ENCODE data around the gene VENTX. TPM values are rescaled to one million over a fixed set of nuclear protein-coding genes. Genes with fewer than 3 reads are reported as not detected.

VENTX gene
- polyA plus RNA-seq, 3 donors = 0.22 to 0.42 (median 0.33) TPM

DNA sequence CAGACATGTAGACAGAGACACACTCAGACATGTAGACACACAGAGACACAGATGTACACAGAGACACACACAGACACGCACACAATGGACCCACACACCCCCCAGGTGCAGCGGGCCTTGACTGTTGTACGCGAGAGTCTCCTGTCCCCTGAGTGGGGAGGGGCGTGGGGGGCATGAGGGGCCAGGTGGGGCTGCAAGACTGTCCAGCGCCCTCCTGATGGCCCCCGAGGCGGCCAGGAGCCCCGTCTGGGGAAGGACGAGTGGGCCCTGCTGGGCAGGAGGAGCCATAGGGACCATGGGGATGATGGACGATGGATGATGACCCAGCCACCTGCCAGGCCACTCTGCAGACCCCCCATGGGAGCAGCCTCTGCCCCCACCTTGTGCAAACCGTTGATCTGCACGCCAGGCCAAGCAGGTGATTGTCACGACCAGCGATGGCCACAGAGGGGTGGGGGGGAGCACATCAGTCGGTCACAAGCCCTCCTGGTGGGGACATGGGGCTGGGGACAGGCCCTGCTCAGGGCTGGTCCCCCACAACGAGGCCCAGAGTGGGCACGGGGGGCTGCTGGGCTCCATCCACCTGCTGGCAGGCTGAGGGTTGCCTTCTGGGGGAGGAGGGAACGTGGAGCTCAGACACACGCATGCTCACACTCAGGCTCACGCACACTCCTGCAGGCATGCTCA lies 11.6 kb downstream of the VENTX start:
- no peak for DNase-seq (ENCODE audit: extremely low read depth in 1 of 11, low read depth in 9 of 11, low spot score in 4 of 11)

DNA sequence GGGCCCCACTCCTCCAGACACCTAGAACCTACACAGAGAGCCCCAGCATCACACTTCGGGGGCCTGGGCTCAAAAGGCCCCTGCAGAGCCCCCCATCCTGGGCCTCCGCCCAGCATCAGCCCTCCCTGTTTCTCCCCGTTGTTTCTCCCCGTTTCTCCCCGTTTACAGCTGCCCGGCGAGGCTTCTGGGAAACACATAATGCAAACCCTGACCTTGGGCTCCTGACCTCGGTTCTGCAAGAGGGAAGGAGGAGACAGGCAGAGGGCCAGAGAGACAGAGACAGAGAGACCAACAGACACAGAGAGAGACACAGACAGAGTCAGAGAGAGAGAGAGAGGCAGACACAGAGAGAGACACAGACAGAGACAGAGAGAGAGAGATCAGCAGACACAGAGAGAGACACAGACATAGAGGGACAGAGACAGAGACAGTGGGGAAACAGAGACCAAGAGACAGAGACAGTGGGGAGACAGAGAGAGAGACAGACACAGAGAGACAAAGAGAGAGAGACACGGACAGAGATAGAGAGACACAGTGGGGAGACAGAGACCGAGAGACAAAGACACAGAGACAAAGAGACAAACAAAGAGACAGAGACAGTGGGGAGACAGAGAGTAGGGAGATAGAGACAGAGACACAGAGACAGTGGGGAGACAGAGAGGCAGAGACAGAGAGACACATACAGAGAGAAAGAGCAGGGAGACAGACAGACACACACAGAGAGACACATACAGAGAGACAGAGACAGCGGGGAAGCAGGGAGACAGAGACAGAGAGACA lies 12.5 kb downstream of the VENTX start:
- DNase-seq (ENCODE audit: extremely low read depth in 1 of 11, low read depth in 9 of 11, low spot score in 4 of 11) = no peak

DNA sequence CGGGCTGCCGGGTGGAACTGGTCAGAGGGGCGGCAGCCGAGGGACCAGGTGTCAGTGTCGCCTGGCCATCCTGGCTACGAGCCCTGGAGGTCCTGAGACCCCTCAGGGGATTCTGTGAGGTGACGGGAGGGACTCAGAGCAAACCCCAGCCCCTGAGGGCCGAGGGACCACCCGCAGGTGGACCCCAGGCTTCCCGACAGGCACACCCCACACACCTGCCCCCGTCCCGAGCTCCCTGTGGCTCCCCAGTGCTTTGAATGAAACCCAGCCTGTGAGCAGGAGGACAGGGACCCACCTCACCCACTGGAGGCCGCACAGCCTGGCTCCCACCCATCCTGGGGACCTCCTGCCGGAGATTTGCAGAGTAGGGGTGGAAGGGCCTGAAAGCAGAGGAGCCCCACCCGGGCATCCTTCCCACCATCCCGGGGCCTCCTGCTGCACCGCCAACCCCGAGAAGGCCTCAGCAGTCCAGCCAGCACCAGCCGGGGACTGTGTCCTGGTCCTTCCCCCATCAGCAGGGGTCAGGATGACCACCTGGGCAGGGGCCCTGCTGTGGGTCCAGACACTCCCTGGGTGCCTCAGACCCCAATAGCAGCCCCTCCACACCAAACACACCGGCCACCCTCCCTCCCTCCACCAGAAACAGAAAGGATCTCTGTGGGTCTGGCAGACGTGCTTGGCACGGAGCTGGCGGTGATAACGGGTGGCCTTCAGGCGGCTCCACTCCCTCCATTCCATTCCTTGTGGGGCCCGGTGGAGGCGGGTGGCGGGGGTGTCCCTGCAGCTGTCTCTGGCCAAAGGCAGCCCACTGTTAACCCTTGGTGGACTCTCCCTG lies 13.9 kb downstream of the VENTX start:
- DNase-seq (ENCODE audit: extremely low read depth in 1 of 11, low read depth in 9 of 11, low spot score in 4 of 11) = no peak

GRCh38 chr10:133252223-133252552 lies 14.5 kb downstream of the VENTX start:
- no peak for DNase-seq (ENCODE audit: extremely low read depth in 1 of 11, low read depth in 9 of 11, low spot score in 4 of 11)

DNA sequence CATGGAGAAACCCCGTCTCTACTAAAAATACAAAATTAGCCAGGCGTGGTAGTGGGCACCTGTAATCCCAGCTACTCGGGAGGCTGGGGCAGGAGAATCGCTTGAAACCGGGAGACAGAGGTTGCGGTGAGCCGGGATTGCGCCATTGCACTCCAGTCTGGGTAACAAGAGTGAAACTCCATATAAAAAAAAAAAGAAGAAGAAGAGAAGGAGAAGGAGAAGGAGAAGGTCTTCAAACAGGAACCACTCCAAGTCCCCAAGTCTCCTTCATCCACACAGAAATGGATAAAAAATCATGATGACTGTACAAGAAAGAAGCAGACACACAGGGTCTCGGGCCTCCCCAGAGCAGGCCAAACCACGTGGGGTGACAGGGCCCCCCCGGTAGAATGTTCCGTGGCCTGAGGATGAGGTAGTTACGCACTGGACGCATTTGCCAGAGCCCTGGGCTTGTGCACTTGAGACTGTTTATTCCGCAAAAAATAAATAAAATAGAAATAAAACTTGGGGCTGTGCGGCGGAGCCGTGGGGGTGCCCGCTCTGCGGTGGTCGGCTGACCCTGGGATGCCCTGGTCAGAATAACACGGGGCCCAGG lies 15.8 kb downstream of the VENTX start:
- no peak for DNase-seq (ENCODE audit: extremely low read depth in 1 of 11, low read depth in 9 of 11, low spot score in 4 of 11)

DNA sequence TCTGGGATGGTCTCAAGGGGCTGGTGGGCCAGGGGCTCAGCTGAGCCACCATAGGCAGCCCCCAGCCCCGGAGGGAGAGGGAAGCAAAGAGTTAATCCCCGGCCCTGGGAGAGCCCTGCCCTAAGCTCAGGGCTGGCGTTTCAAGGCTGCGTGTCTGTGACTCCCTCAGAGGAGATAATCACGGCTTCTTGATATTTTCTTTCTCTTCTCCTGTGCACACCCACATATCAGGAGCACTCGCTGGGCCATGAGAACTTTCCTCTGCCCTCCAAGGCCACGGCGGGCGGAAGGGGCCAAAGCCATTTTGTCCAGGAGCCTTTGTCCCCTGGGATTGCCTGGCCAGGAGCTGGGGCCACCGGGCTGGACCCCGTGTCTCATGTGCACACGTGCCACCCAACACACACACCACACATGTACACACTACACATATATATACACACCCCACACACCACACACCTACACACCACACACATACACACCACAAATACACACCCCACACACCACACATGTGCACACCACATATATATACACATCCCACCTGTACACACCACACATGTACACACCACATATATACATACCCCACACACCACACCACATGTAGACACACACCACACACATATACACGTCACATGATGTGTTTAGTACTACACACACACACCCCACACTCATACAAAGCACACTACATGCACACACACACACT lies 16.9 kb downstream of the VENTX start:
- no peak for DNase-seq (ENCODE audit: extremely low read depth in 1 of 11, low read depth in 9 of 11, low spot score in 4 of 11)

DNA sequence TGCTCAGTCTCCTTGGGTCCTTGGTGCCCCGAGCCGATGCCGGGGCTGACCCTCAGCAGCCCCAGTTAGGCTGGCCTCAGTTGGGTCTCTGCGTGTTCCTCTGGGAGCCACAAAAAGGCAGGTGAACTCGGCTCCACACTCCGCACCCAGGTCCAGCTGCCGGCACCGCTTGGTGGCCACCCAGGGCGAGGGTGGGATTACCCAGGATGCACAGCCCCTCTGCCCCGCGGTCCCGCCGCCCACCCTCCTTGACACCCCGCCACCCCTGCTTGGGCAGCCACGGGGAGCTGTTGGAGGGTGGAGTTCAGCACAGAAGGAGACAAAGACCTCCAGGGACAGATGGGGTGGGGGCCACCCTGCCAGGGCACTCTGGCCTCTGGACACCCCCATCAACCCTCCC lies 17.7 kb downstream of the VENTX start:
- no peak for DNase-seq (ENCODE audit: extremely low read depth in 1 of 11, low read depth in 9 of 11, low spot score in 4 of 11)

GRCh38 chr10:133257489-133258065 lies 19.9 kb downstream of the VENTX start:
- no peak for DNase-seq (ENCODE audit: extremely low read depth in 1 of 11, low read depth in 9 of 11, low spot score in 4 of 11)

DNA sequence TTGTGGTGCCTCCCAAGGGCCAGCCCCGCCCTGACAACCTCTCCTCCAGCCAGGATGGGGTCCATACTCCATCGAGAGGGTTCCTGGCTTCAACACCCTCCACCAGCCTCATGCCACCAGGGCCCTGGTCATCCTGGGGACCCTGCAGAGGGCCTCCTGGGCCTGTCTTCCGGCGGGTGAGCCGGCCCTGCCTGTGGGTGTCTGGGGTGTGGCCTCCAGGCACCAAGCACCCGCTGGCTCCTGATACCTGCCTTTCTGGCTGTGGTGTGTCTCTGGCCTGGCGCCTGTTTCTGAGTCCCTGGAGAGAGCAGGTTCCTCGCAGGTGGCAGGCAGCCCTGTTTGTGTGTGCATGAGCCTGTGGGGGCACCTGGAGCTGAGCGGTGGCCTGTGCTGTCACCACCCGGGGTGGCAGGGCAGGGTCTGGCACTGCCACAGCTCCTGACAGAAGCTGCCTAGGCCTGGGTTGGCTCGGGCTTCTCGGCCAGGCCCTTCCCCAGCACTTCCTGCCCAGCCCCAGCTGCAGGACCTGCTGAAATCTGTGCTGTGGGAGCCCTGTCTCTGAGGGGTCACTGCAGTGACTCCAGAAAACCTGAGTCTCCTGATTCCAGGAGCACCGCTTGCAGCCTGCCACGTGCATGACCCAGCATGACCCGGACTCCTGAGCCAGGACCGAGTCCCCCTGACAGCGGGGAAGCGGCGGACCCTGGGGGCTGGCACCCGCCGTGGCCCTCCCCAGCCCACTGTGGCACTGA lies 20.6 kb downstream of the VENTX start:
- no peak for DNase-seq (ENCODE audit: extremely low read depth in 1 of 11, low read depth in 9 of 11, low spot score in 4 of 11)

DNA sequence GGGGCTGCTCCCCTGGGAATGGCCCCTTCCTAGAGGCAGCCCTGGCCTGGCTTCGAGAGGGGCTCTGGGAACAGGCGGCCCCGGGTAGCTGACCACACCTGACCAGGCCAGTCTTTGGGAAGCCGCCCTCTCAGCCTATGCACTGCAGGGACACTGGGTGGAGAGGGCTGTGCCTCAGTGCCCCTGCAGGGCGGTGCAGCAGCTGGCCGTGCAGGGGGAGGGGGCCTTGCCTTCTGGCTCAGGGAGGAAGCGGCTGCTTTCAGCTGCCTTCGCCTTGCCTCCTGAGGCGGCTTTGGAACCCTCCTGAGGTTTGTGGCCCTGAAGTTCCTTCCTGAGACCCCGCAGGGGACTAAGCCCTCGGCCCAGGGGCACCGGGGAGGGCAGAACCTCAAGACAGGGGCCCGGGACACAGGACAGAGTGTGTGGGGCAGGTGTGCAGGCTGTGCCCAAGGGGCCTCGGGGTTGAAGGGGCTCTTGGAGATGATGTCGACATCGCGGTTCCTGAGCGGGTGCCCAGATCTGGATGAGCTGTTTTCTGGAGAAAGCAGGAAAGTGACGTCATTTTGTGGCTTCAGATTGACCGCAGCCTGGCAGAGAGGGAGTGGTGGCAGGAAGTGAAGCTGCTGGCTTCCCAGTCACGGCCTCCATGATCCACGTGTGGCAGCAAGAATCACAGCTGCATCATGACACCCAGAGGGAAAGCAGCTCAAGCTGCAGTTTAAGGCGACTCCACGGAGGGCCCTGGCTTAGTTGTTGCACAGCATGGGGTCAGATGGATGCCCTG lies 21.4 kb downstream of the VENTX start:
- no peak for DNase-seq (ENCODE audit: extremely low read depth in 1 of 11, low read depth in 9 of 11, low spot score in 4 of 11)

DNA sequence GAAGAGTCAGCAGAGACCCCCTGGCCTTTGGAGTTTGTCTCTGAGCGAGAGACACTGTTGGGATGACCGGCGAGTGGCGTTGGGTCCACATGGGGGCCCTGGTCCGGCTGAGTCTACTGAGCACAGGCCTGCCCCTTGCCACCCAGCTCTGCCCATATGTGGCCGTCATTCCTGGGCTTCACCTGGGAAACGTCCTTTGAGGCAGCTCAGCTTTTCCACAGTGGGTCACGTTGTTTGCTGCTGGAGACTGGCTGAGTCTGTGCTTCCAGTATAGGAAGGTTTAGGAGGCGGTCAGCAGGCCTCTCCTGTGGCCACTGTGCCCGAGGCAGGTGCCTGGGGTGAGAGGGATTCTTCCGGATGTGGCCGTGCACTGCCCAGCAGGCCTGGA lies 21.9 kb downstream of the VENTX start:
- DNase-seq (ENCODE audit: extremely low read depth in 1 of 11, low read depth in 9 of 11, low spot score in 4 of 11) = no peak

DNA sequence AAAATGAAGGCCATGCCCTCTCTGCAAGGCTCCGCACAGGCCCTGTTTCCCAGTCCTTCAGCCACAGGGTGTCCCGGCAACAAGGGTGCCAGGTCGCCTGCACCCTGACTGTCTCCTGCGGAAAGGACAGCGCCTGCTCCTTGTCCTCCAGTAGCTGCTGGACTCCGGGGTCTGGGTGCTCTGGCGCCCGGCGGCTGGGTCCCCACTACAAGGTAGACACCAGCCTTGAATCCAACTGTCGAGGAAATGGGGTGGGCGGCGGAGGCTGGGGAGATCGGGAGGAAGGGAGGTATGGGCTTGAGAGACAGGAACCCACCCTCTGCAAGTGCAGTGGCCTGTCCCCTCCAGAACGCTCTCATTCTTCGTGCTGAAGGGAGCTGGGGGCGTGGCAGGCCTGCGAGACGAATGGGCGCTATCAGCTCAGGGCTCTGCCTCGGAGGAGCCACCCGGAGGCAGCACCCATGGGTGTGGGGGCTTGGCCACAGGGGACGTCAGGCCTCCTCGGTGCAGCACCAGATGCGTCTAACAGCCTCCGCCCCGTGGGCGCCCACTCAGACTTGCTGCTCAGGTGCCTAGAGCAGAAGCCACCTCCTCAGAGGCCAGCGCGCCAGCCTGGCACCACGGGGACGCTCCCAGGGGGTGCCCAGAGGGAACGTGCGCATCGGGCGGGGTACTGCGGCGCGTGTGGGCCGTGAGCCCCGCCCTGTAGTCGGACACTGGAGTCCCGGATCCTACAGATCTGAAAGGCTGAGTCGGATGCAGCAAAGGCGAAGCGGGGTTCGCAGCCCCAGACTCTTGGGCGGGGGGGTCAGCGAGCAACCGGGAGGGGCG lies 23.5 kb downstream of the VENTX start:
- DNase-seq (ENCODE audit: extremely low read depth in 1 of 11, low read depth in 9 of 11, low spot score in 4 of 11) = no peak

DNA sequence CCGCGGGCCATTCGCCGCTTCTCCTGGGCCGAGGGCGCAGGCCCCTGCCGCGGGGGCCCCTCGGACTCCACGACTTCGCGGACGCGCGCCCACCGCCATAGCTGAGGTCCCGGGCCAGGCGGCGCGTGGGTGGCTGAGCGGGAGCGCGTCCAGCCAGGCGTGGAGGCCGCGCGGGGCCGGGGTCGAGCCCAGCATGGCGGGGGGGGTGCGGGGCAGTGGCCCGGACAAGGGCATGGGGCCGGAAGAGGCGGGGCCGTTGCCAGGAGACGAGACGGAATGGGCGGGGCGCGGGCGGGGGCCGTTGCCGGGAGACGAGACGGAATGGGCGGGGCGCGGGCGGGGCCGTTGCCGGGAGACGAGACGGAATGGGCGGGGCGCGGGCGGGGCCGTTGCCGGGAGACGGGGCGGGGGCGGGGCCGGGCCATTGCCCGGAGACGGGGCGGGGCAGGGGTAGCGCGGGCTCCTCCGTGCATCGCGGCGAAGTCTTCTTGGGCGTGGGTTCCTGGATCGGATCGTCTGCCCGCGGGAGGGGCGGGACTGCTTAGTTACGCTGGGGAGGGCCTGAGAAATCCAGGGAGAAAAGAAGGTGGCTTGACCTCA lies 24.2 kb downstream of the VENTX start:
- no peak for DNase-seq (ENCODE audit: extremely low read depth in 1 of 11, low read depth in 9 of 11, low spot score in 4 of 11)

GRCh38 chr10:133262696-133263095 lies 25.0 kb downstream of the VENTX start:
- no peak for DNase-seq (ENCODE audit: extremely low read depth in 1 of 11, low read depth in 9 of 11, low spot score in 4 of 11)

GRCh38 chr10:133263674-133264073 lies 26.0 kb downstream of the VENTX start:
- no peak for DNase-seq (ENCODE audit: extremely low read depth in 1 of 11, low read depth in 9 of 11, low spot score in 4 of 11)

GRCh38 chr10:133264461-133264860 lies 26.8 kb downstream of the VENTX start:
- DNase-seq (ENCODE audit: extremely low read depth in 1 of 11, low read depth in 9 of 11, low spot score in 4 of 11) = no peak

All from renal cortex interstitium (tissue), 11 donors.